ENCODE data around the gene PDE11A. TPM values are rescaled to one million over a fixed set of nuclear protein-coding genes. Genes with fewer than 3 reads are reported as not detected.
"Not testable (repeated sequence)": the region's sequence is repeated elsewhere in the genome, so short reads cannot be mapped to it uniquely, and the experiment has no call there.

PDE11A gene
- total and polyA plus RNA-seq, 12 donors: 0.26 to 2.9 (median 0.58) TPM

DNA sequence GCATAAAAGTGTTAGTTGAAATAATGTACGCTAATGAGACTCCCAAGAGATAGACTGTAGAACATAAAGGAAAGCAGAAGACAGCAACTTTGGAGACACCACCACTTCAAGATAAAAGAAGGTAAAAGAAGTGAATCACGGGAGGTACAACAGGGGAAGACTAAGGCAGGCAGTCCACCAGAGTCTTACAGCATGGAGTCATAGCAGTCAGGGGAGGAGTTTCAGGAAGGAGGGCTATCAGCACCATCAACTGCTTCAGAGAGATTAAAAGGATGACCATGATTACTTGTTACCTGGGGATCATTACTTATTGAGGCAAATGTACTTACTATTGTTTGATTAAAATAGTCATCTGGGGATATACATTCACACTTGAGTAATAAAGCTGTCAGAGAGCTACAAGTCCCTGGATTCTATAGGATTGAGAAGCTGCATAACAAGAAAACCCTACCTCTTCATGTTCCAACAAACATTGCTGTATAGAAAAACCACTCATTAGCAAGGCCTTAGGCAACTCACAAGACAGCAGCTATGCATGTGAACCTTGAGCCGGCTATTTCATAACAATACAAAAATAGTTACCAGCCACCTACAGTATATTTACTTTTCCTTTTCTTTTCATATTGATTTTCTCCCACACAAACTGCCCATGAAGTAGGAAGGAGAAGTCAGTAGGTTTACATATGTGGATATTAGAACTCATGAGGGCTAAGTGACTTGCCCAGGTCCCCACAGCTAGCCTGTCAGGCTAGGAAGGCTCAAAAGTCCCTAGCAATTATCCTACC is 101.7 kb downstream of the PDE11A start:
- Histone ChIP-seq H3K9me3 (replicated peaks in 1 of 3) (no peaks in the 10 kb centered on the region), H3K36me3 (replicated peaks in 1 of 2) (no peaks in the 10 kb centered on the region), H3K4me3 (no peak overlapping the region), H3K4me1 (replicated peaks in 1 of 2) (no peaks in the 10 kb centered on the region), H3K27ac (no peak overlapping the region), H3K27me3 (no peaks in the 10 kb centered on the region)
- no peak for DNase-seq
- TF ChIP-seq, protein P1, sequence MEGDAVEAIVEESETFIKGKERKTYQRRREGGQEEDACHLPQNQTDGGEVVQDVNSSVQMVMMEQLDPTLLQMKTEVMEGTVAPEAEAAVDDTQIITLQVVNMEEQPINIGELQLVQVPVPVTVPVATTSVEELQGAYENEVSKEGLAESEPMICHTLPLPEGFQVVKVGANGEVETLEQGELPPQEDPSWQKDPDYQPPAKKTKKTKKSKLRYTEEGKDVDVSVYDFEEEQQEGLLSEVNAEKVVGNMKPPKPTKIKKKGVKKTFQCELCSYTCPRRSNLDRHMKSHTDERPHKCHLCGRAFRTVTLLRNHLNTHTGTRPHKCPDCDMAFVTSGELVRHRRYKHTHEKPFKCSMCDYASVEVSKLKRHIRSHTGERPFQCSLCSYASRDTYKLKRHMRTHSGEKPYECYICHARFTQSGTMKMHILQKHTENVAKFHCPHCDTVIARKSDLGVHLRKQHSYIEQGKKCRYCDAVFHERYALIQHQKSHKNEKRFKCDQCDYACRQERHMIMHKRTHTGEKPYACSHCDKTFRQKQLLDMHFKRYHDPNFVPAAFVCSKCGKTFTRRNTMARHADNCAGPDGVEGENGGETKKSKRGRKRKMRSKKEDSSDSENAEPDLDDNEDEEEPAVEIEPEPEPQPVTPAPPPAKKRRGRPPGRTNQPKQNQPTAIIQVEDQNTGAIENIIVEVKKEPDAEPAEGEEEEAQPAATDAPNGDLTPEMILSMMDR (IDR thresholded peaks at IDR 0.05): no peak
- no peak for TF ChIP-seq POLR2A (IDR thresholded peaks at IDR 0.05)
- 75 to 79% (median 76%) methylated on average over 3 of the region's 3 CpGs for WGBS, 4 donors
- intact Hi-C loops (cut with DNase I): no loop called here

DNA sequence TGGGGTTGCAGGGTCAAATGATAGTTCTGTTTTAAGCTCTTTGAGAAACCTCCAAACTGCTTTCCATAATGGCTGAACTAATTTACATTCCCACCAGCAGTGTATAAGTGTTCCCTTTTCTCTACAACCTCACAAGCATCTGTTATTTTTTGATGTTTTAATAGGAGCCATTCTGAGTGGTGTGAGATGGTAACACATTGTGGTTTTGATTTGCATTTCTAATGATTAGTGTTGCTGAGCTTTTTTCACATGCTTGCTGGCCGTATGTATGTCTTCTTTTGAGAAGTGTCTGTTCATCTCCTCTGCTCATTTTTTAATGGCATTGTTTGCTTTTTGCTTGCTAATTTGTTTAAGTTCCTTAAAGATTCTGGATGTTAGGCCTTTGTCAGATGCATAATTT is 107.7 kb downstream of the PDE11A start:
- Histone ChIP-seq H3K4me1 (replicated peaks in 1 of 2) (no peaks in the 10 kb centered on the region), H3K27ac (no peak overlapping the region), H3K4me3 (no peak overlapping the region), H3K36me3 (replicated peaks in 1 of 2) (no peaks in the 10 kb centered on the region), H3K9me3 (replicated peaks in 1 of 3) (no peaks in the 10 kb centered on the region), H3K27me3 (no peaks in the 10 kb centered on the region)
- 56 to 68% (median 59%) methylated on average over 1 of the region's 1 CpG for WGBS, 4 donors
- intact Hi-C loops (cut with DNase I): no loop called here
- no peak for DNase-seq
- TF ChIP-seq, protein P1 (IDR thresholded peaks at IDR 0.05): no peak
- no peak for TF ChIP-seq POLR2A (IDR thresholded peaks at IDR 0.05)

DNA sequence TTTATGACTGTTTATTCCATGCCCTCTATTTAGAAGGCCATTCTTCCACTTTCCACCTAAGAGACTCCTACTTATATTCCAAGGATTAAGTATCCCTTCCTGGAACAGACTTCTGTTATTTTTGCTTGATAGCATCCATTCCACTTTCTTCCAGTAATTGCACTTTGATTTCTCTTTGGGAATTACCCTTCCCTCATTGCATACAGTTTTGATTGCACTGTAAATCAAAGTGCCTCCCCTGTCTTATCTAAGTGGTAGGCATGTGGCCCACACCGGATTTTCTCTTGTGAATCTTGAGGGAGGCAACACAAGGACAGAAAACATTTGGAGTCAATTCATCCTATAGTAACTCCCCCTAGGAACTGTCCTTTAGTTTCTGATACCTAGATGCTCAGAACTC is 120.4 kb downstream of the PDE11A start:
- Histone ChIP-seq H3K4me1 (replicated peaks in 1 of 2) (no peaks in the 10 kb centered on the region), H3K4me3 (no peak overlapping the region), H3K27ac (no peak overlapping the region), H3K36me3 (replicated peaks in 1 of 2) (no peaks in the 10 kb centered on the region), H3K27me3 (no peaks in the 10 kb centered on the region), H3K9me3 (replicated peaks in 1 of 3) (no peaks in the 10 kb centered on the region)
- WGBS, 4 donors: 40 to 46% (median 42%) methylated on average over 1 of the region's 1 CpG
- intact Hi-C loops (cut with DNase I): no loop called here
- DNase-seq: no peak
- TF ChIP-seq, protein P1 (IDR thresholded peaks at IDR 0.05): no peak
- no peak for TF ChIP-seq POLR2A (IDR thresholded peaks at IDR 0.05)

DNA sequence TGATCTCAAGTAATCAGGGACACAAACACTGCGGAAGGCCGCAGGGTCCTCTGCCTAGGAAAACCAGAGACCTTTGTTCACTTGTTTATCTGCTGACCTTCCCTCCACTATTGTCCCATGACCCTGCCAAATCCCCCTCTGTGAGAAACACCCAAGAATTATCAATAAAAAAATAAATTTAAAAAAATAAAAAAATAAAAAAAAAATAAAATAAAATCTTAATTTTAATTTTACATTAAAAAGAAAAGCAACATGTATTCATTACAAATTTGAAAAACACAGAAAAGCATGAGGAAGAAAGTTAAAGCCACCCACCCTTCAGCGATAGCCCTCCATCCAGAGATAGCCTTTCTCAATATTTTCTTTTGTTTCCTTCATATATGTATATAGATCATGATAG is 125.0 kb downstream of the PDE11A start:
- WGBS, 4 donors: 95 to 98% (median 96%) methylated on average over 1 of the region's 3 CpGs
- intact Hi-C loops (cut with DNase I); DNase-seq; H3K27ac ChIP-seq; H3K4me3 ChIP-seq; H3K9me3 ChIP-seq (replicated peaks in 1 of 3); H3K27me3 ChIP-seq; H3K36me3 ChIP-seq (replicated peaks in 1 of 2); H3K4me1 ChIP-seq (replicated peaks in 1 of 2): not testable (repeated sequence)

DNA sequence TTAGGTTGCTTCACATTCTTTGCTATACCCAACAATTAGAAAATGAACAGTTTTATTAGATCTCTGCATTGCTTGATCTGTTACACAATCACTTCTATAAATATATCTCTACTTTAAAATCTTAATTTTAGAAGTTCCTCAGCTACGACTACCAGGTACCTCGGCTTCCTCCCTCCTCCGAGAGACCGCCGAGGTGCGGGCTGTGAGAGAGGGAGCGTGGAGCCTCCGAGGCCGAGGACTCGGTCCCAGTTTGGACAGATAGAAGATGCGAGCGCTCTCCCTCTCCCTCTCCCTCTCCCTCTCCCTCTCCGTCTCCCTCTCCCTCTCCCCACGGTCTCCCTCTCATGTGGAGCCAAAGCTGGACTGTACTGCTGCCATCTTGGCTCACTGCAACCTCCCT is 128.0 kb downstream of the PDE11A start:
- intact Hi-C loops (cut with DNase I); H3K27me3 ChIP-seq; H3K9me3 ChIP-seq (replicated peaks in 1 of 3); H3K27ac ChIP-seq; DNase-seq; H3K36me3 ChIP-seq (replicated peaks in 1 of 2); H3K4me3 ChIP-seq; H3K4me1 ChIP-seq (replicated peaks in 1 of 2): not testable (repeated sequence)
- WGBS, 4 donors: 95 to 97% (median 96%) methylated on average over 13 to 14 of the region's 14 CpGs

Data from adrenal gland (tissue), 12 donors.